Femur (tissue), 1 donor: ENCODE measurements around the gene PRKAG1.

Experiments
- DNase-seq: peaks from one replicate; pipeline ENCODE4 v3.0.0-alpha.2; 2017

The PRKAG1 gene

GRCh38 chr12:49049566-49050224 is 31.1 kb upstream of the PRKAG1 start:
- DNase-seq, result no peak

DNA sequence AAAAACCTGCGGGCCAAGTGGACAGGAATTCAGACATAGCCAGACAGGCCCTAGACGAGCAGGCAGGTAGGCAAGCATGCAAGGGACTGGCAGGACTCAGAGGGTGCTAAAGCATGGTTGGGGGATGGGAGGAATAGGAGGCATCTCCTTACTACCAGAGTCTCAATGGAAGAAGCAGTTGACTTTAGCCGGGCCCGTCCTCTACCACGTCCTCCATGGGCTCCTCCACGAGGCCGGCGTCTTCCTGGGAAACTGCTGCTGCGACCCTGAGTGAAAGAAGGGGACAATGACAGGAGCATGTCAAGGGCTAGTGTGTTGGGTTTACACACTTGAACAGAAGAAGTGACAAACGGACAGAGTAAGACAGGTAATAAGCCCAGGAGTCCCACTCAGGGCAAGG is 30.4 kb upstream of the PRKAG1 start:
- no peak for DNase-seq

DNA sequence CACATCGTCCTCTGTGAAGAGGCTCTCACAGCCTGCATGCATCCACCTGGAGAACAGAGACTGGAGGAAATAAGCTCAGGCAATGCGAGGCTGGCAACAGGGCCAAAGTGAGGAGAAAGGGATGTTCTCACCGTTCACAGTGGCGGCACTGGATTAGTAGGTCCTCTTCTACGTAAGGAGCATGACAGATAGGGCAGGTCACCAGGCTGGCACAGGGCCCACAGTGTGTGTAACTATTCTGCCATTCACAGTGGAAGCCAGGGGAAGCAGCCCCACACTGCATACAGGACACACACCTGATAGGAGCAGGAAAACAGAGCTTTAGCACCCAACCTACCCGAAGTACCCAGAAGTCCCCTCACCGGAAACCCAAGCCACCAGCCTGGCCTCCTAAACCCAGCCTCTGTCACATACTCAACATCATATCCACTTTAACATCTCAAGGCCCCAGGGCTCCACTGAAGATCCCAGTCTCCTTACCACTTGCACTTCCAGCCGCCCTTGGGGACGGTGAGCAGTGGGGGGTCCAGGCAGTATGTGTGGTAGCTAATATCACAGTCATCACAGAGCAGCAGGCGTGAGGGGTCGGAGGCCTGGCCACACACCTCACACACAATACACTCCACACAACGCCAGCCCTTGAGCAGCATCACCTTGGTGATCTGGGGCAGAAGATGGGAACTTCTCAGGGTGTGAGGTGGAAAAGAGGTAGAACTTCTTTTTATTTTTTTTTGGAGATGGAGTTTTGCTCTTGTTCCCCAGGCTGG is 27.7 kb upstream of the PRKAG1 start:
- no peak for DNase-seq

GRCh38 chr12:49044660-49045059 is 26.1 kb upstream of the PRKAG1 start:
- DNase-seq, result no peak

- peak; percentile 63 for DNase-seq
Observed at GRCh38 chr12:49043856-49044258, 25.3 kb upstream of the PRKAG1 start.

DNA sequence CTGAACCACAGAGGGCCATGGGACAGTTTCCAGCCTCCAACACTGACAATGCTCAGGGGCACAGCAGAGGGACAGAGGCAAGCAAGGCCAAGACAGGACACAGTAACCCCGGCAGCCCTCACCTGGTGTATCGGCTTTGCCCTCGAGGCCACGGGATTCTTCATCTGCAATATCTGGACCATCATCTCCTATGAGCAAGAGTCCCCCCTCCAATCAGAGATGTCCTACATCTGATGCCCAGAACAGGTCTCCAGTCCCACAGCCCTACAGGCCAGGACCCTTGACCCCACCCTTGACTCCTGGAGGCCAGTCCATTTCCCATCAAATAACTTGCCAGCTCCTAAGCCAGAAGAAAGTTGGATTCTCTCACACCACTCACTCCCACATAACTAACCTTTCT is 24.7 kb upstream of the PRKAG1 start:
- DNase-seq, result no peak

- no peak for DNase-seq
Observed at GRCh38 chr12:49041881-49042484, 23.4 kb upstream of the PRKAG1 start.

- no peak for DNase-seq
Observed at GRCh38 chr12:49041036-49041880, 22.7 kb upstream of the PRKAG1 start.

DNA sequence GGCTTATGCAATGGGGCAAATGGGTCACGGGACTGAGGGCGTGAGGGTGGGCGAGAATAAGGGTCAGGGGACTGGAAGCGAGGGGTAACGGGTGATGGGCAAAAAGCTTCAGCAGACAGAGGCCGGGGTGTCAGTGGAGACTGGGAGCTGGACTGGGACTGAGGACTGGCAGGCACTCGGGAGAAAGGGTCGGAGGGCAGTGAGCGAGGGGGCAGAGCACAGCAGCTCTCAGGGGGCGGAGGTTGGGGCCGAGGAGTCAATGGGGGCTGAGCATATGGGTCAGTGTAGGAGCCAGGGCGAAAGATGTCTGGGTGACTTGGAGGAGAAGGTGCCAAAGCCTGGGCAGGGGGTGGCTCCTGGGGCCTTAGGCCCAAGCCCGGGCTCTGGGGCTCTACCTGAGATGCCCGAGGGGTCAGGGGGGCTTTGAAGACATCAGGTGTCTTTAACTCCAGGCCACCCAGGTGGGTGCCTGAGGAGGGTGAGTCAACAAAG is 21.8 kb upstream of the PRKAG1 start:
- no peak for DNase-seq

GRCh38 chr12:49039421-49040363 is 21.1 kb upstream of the PRKAG1 start:
- DNase-seq, result no peak

DNA sequence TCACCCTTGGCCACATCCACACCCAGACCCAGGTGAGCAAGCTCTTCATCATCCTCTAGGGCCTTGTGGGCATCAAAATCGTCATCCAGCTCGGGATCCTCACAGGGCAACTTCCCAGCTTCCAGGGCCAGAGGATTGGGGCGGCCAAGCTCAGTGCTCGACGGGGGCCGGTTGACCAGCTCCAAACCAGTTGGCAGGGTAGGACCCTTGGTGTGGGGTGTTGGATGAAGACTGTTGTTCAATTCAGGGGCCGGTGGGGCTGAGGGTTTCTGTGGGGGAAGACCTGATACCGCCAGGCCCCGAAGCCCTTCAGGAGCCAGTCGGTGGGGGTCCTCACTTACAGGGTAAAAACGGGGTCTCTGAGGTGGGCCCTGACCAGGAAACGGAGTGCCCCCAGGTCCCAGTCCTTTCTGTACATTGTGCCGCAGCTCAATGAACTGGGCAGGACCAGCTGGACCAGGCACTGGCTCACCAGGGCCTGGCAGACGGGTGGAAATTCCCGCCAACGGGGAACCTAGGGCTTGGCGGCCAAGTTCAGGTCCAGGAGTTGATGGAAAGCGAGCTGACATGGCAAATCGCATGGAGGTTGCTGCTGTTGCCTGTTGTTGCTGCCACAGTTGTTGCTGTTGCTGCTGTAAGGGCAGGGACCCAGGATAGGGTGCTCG is 19.8 kb upstream of the PRKAG1 start:
- no peak for DNase-seq

DNA sequence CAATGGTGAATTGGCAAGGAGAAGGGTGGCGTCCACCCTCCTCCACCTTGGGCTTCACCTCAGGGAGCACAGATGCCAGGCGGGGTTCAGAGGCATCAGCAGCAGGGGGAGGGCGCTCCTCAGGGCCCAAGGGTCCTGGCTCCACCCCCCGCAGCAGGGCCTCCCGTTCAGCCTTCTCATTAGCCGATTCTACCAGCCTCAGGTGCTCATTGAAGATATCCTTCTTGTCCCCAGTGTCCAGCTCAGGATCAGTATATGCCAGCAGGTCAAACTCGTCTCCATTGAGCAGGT is 19.3 kb upstream of the PRKAG1 start:
- no peak for DNase-seq

- DNase-seq, result no peak
Observed at GRCh38 chr12:49037111-49037946, 18.8 kb upstream of the PRKAG1 start.

DNA sequence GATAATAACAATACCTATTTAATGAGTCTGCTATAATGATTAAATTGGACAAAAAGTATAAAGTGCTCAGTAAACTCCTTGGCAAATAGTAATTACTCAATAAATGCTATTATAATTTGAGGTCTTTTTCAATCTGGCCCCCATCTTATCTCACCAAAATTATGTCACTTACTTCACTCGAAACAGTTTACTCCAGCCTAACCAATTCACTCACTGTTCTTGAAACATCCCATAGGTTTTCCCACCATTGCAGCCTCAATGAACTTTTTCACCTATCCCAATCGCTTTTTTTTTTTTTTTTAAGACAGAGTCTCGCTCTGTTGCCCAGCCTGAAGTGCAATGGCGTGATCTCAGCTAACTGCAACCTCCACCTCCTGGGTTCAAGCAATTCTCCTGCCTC is 17.5 kb upstream of the PRKAG1 start:
- DNase-seq, result no peak

- no peak for DNase-seq
Observed at GRCh38 chr12:49034286-49034622, 15.7 kb upstream of the PRKAG1 start.

- no peak for DNase-seq
Observed at GRCh38 chr12:49033611-49034285, 15.2 kb upstream of the PRKAG1 start.

- DNase-seq, result peak; percentile 17
Observed at GRCh38 chr12:49032679-49033447, 14.3 kb upstream of the PRKAG1 start.

- DNase-seq, result no peak
Observed at GRCh38 chr12:49032276-49032675, 13.7 kb upstream of the PRKAG1 start.

DNA sequence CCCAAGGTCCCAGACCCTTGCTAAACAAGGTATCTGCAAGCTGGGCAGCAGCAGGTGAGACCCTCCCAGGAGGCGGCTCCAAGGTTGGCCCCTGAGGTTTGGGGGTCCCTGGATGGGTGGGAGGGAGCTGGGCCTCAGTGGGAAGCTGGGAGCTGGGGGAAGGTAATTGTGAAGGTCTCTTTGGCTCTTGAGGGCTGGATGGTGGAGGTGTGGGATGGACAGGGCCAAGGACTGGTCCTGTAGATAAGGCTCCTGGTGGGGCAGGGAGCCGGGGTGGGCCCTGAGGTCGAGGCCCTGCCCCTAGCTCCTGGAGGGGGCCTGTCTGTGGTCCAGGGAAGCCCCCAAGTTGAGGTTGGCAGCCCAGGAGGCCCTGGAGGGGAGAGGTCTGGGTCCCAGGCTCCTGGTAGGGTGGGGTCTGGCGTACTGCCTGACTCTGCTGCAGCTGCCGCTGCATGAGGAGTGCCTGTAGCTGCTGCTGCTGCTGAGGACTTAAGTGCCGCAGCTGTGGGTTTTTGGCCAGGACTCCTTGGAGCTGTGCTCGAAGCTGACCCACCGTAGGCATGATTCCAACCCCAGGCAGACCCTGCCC is 13.1 kb upstream of the PRKAG1 start:
- DNase-seq, result peak; percentile 57
